HG02885 (cell line): Measurements from ENCODE around the gene NMBR.
"Not testable (repeated sequence)": the region's sequence is repeated elsewhere in the genome, so short reads cannot be mapped to it uniquely, and the experiment has no call there.

Source experiments
- ATAC-seq: cut with Tn5 transposase; IDR thresholded peaks from one replicate; pipeline ENCODE4 v1.9.1; 2021; ENCODE audit warnings: mild to moderate bottlenecking; ENCODE audit not compliant: unreplicated experiment, poor library complexity

Gene NMBR

GRCh38 chr6:142155895-142156757 lies 9.2 kb upstream of the NMBR start:
- ATAC-seq, result peak; percentile 52

GRCh38 chr6:142155091-142155490 lies 8.2 kb upstream of the NMBR start:
- ATAC-seq, result no peak

- ATAC-seq, result no peak
Measured at GRCh38 chr6:142154336-142154735, 7.4 kb upstream of the NMBR start.

GRCh38 chr6:142153196-142153595 lies 6.3 kb upstream of the NMBR start:
- no peak for ATAC-seq

- ATAC-seq, result no peak
Measured at GRCh38 chr6:142152746-142153145, 5.8 kb upstream of the NMBR start.

GRCh38 chr6:142141531-142141930 lies 5.4 kb downstream of the NMBR start:
- ATAC-seq, result not testable (repeated sequence)

- ATAC-seq, result no peak
Measured at GRCh38 chr6:142138876-142139275, 8.0 kb downstream of the NMBR start.

- ATAC-seq, result no peak
Measured at GRCh38 chr6:142132625-142133024, 14.3 kb downstream of the NMBR start, which contains the start of gene GJE1. GJE1 (plus strand) TSS chr6:142132925; CDS start chr6:142133159, 234 bp downstream.

- no peak for ATAC-seq
Measured at GRCh38 chr6:142130814-142131213, 16.1 kb downstream of the NMBR start.

- no peak for ATAC-seq
Measured at GRCh38 chr6:142121342-142121741, 25.6 kb downstream of the NMBR start.

- ATAC-seq, result no peak
Measured at GRCh38 chr6:142118925-142119324, 28.0 kb downstream of the NMBR start.

- no peak for ATAC-seq
Measured at GRCh38 chr6:142118328-142118727, 28.6 kb downstream of the NMBR start.

- ATAC-seq, result no peak
Measured at GRCh38 chr6:142117366-142117765, 29.6 kb downstream of the NMBR start.

- peak; percentile 73 for ATAC-seq
Measured at GRCh38 chr6:142112451-142113061, 34.4 kb downstream of the NMBR start.

GRCh38 chr6:142110820-142111219 lies 36.1 kb downstream of the NMBR start:
- not testable (repeated sequence) for ATAC-seq

GRCh38 chr6:142104820-142105219 lies 42.1 kb downstream of the NMBR start:
- not testable (repeated sequence) for ATAC-seq

- ATAC-seq, result no peak
Measured at GRCh38 chr6:142088858-142089216, 58.1 kb downstream of the NMBR start.

GRCh38 chr6:142087950-142088857 lies 58.7 kb downstream of the NMBR start:
- ATAC-seq, result no peak

GRCh38 chr6:142079130-142079529 lies 67.8 kb downstream of the NMBR start:
- no peak for ATAC-seq

- no peak for ATAC-seq
Measured at GRCh38 chr6:142075516-142076101, 71.3 kb downstream of the NMBR start.
